BJ (cell line): Measurements from ENCODE around the gene ASCL2. TPM values are rescaled to one million over a fixed set of nuclear protein-coding genes. Genes with fewer than 3 reads are reported as not detected.

Experiments
- CTCF ChIA-PET: fragments of 350-600 bp; formaldehyde crosslinking; extraction: SDS; loops from one replicate; lab custom pipeline; 2021; ENCODE audit warnings: antibody characterized with exemption, inconsistent platforms; lab: Yijun Ruan, JAX
- POLR2A ChIA-PET: fragments of 300-600 bp; sonication (Branson Sonifier 250); formaldehyde crosslinking; extraction: SDS; loops from one replicate; lab custom pipeline; 2021; ENCODE audit warnings: antibody characterized with exemption; lab: Charles Lee
- DNase-seq: peaks from one replicate; pipeline ENCODE4 v3.0.0-alpha.2; 2011; ENCODE audit warnings: low read depth
- H3K27me3 ChIP-seq: 2 replicates; pipeline ENCODE4 v1.6.0; 2011; ENCODE audit warnings: low read length; ENCODE audit not compliant: control insufficient read depth, insufficient read depth
- H3K36me3 ChIP-seq: 2 replicates; pipeline ENCODE4 v1.5.1; 2011; ENCODE audit warnings: low read length; ENCODE audit not compliant: control insufficient read depth, insufficient read depth
- H3K4me3 ChIP-seq: 2 replicates; pipeline ENCODE4 v1.5.1; 2011; ENCODE audit warnings: low read depth, mild to moderate bottlenecking, control low read depth, low read length
- polyA plus RNA-seq: library from polyadenylated mRNA; depleted of rRNA; stranded (reverse); fragments of >200 nt; gene quantifications from 2 replicates; pipeline ENCODE4 v1.2.3, GENCODE V29; 2011
- TF ChIP-seq, protein P1 (sequence below): IDR thresholded peaks from 2 replicates; pipeline ENCODE4 v1.5.1; 2011; ENCODE audit warnings: low read depth, mild to moderate bottlenecking, control low read depth, inconsistent platforms, low read length, moderate library complexity; ENCODE audit not compliant: insufficient read depth

The ASCL2 gene
- polyA plus RNA-seq, 1 experiment = not detected

DNA sequence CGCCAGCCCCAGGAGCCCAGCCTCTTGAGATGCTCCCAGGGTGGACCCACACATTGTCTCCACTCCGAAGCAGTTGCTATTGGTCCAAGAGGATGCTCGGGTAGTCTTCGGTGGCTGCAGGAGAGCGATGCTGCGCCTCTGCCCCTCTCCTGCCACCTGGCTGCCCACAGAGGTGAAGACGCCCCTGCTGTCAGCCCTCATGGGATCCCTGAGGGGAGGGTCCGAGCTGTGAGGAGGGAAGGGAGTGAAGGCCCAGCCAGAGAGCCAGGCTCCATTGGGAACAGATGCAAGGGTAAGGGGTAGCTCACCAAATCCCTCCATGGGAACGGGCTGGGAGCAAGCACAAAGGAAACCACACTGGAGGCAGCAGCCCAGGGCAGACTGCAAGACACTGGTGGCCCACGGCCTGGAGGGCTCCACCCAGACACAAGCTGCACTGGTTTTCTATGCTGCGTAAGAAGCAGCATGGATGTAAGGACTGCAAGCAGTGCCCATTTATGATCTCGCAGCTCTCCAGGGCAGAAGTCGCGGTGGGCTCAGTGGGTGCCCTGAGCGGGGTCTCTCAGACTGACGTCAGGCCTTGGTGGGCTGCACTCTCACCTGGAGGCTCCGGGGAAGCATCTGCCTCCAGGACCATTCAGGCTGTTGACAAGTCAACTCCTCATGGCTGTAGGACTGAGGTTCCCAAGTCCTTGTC, 47.1 kb upstream of the ASCL2 start:
- POLR2A ChIA-PET = no interaction called here
- no peaks in the 10 kb centered on the region for H3K36me3 ChIP-seq
- DNase-seq = no peak
- CTCF ChIA-PET = interaction anchor here (1.0 to 1.6 kb wide), 2 partner anchors 12 to 103 kb away, joined by 3 to 6 read pairs; no protein-coding TSS in a partner anchor
- TF ChIP-seq, protein P1, sequence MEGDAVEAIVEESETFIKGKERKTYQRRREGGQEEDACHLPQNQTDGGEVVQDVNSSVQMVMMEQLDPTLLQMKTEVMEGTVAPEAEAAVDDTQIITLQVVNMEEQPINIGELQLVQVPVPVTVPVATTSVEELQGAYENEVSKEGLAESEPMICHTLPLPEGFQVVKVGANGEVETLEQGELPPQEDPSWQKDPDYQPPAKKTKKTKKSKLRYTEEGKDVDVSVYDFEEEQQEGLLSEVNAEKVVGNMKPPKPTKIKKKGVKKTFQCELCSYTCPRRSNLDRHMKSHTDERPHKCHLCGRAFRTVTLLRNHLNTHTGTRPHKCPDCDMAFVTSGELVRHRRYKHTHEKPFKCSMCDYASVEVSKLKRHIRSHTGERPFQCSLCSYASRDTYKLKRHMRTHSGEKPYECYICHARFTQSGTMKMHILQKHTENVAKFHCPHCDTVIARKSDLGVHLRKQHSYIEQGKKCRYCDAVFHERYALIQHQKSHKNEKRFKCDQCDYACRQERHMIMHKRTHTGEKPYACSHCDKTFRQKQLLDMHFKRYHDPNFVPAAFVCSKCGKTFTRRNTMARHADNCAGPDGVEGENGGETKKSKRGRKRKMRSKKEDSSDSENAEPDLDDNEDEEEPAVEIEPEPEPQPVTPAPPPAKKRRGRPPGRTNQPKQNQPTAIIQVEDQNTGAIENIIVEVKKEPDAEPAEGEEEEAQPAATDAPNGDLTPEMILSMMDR = no peak
- H3K27me3 ChIP-seq = no peaks in the 10 kb centered on the region
- H3K4me3 ChIP-seq = no peak overlapping the region

DNA sequence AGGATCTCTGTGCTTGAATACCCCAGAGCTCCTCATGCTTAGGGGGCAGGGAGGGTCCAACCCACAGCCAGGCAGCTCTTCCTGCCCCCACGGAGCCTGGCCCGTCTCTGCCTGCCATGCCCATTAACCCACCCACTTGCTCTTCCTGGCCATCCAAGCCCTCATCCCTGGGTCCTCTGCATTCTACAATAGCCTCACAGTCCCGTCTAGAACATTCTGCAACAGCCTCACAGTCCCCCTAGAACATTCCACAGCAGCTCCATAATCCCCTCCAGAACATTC, 46.5 kb upstream of the ASCL2 start:
- TF ChIP-seq, protein P1 = no peak
- Histone ChIP-seq H3K27me3 (no peaks in the 10 kb centered on the region), H3K36me3 (no peaks in the 10 kb centered on the region), H3K4me3 (no peak overlapping the region)
- DNase-seq = no peak
- CTCF ChIA-PET = interaction anchor here (1.6 to 2.5 kb wide), 2 partner anchors 11 to 104 kb away, joined by 3 to 12 read pairs; no protein-coding TSS in a partner anchor
- POLR2A ChIA-PET = no interaction called here

DNA sequence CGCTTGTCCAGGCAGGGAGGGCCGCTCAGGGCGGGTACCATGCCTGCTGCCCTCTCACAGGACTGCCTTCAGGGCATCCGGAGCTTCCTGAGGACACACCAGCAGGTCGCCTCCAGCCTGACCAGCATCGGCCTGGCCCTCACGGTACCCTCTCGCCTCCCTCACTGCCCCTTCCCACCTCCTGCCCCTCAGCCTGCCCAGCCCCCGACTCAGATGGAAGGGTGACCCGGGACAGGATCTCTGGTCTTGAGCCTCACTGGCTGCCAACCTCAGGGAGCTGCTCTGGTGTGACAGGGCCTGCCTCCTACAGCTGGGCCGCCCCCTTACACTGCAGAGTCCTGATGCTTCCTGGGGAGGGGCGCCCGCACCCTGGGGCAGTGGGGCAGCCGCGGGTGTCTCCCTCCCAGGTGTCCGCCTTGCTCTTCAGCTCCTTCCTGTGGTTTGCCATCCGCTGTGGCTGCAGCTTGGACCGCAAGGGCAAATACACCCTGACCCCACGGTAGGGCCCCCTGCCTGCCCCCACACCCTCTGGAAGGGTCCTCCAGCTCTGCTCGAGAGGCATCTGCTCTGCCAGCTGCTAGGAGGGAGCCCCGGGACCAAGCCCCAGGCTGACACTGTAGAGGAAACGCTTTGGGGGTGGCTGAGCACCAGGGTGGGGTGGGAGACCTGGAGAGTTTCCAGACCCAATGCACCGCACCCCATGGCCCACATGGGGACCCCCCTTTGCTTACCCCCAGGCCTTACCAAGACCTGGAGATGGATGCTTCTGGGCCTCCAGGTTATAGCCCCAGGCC, 46.0 kb upstream of the ASCL2 start:
- POLR2A ChIA-PET = no interaction called here
- CTCF ChIA-PET = interaction anchor here (1.6 to 2.5 kb wide), 2 partner anchors 11 to 105 kb away, joined by 3 to 12 read pairs; no protein-coding TSS in a partner anchor
- TF ChIP-seq, protein P1 = no peak
- Histone ChIP-seq H3K36me3 (no peaks in the 10 kb centered on the region), H3K27me3 (no peaks in the 10 kb centered on the region), H3K4me3 (no peak overlapping the region)
- no peak for DNase-seq

DNA sequence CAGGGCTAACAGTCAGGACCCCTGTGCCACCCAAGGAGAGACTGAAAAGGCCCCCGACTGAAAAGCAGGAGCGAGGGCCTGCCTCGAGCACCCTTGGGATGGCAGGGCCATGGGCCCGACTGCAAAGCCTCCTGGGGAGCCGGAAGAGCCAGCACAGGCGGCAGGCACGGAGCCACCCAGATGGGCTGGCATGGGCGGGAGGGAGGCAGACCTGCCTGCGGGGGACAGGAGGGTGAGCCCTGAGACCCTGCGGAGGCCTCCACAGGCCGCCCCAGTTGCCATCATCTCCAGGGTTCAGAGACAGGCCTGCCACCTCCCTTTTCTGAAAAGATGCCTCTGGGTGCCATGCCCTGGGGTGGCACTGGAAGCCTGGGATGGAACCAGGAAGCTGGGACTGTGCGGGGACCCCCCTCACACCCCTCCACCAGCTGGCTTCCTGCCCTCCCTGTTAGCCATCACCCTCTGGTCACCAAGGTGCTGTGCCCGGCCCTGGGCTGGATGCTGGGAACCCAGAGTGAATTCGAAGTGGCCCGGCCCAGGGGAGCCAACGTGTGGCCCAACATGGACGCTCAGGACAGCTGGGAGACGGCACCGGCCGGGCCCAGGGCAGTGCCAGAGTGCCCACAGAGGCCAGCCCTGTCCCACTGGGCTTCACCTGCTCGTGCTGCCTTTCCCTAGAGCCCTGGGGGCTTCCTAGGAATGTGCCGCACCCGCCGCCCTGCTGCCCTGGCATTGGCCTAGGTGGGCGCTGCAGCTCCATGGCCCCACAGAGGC, 45.2 kb upstream of the ASCL2 start:
- DNase-seq = no peak
- TF ChIP-seq, protein P1 = no peak
- H3K36me3 ChIP-seq = no peaks in the 10 kb centered on the region
- ChIA-PET POLR2A (no interaction called here), CTCF (interaction anchor here (1.6 to 2.5 kb wide), 2 partner anchors 10 to 105 kb away, joined by 3 to 12 read pairs; no protein-coding TSS in a partner anchor)
- H3K27me3 ChIP-seq = no peaks in the 10 kb centered on the region
- no peak overlapping the region for H3K4me3 ChIP-seq
